Psoas muscle (tissue), 8 donors: Measurements from ENCODE around the gene DNHD1. TPM values are rescaled to one million over a fixed set of nuclear protein-coding genes. Genes with fewer than 3 reads are reported as not detected.

Experiments
- ATAC-seq, 4 donors: fragments of 200-7000 bp; cut with Tn5 transposase; one replicate each; pipeline ENCODE4 v1.9.1; 2020; ENCODE audit warnings: moderate library complexity in 3 of 4, mild to moderate bottlenecking in 2 of 4
- DNase-seq, 2 donors: peaks; one replicate each; pipeline ENCODE4 v3.0.0-alpha.2; 2020
- H3K27ac ChIP-seq: fragments of 200-600 bp; one replicate; pipeline ENCODE4 v1.8.0; 2022
- H3K27me3 ChIP-seq, 3 donors: fragments of 200-600 bp in 1 of 3; one replicate each; pipeline versions ENCODE4 v1.6.1 to v1.8.0; 2013 to 2022; ENCODE audit warnings: low read length in 2 of 3, mild to moderate bottlenecking in 2 of 3, moderate library complexity in 1 of 3; ENCODE audit not compliant: insufficient read depth in 3 of 3
- H3K36me3 ChIP-seq, 2 donors: fragments of 200-600 bp in 1 of 2; one replicate each; pipeline versions ENCODE4 v1.6.1 to v1.8.0; 2013 to 2022; ENCODE audit warnings: low read depth in 1 of 2, mild to moderate bottlenecking in 1 of 2, moderate library complexity in 1 of 2; ENCODE audit not compliant: insufficient read depth in 1 of 2
- H3K4me1 ChIP-seq: fragments of 200-600 bp; one replicate; pipeline ENCODE4 v1.8.0; 2022
- H3K4me3 ChIP-seq: fragments of 200-600 bp; one replicate; pipeline ENCODE4 v1.8.0; 2022; ENCODE audit warnings: mild to moderate bottlenecking
- H3K9me3 ChIP-seq: fragments of 200-600 bp; one replicate; pipeline ENCODE4 v1.8.0; 2022
- WGBS, 3 donors: extraction: QIAGEN DNeasy Blood & Tissue Kit; methylation state at CpG; one replicate each; pipeline versions ENCODE4 v1.1.6 to v1.1.7; 2013; 5-methylcytosine and 5-hydroxymethylcytosine counted together
- intact Hi-C, 2 donors: fragments of 100-400 bp; cut with DNase I; formaldehyde crosslinking; loops; one replicate each; pipeline versions ENCODE4 v1.11.0 to v1.14.2; 2022
- polyA plus RNA-seq, 3 donors: library from polyadenylated mRNA; stranded (reverse); fragments of 200-250 nt; gene quantifications; one replicate each; pipeline ENCODE4 v1.2.3, GENCODE V29; 2013
- total RNA-seq, 4 donors: library from RNA; stranded (reverse); fragmentation: NEBNext Ultra II Directional in 2 of 4; extraction: Animal tissue kit (Norgen Biotek cat#: 25700) in 2 of 4; gene quantifications; one replicate each; pipeline versions ENCODE4 v1.2.1 to v1.2.4, GENCODE V29; 2021 to 2023
- TF ChIP-seq, protein P1 (sequence below): fragments of 200-600 bp; IDR thresholded peaks from one replicate; pipeline ENCODE4 v1.8.0; 2022; ENCODE audit warnings: antibody characterized with exemption
- donor health status: healthy with polysubstance abuse.
- donor health status: DM: no; HTN: no; CAD: no; lungs with moderate emphysema.
- donor health status: Bipolar disorder and iron deficiency.
- donor health status: healthy.
- donor health status: DM: yes; HTN: yes; CAD: no.
- donor health status: DM: no; HTN: no; CAD: no.
- donor health status: DM: no; HTN: no; CAD: no.
- donor health status: DM: yes; HTN: yes; CAD: no.

DNHD1 gene
- total and polyA plus RNA-seq, 7 donors = 2.0 to 9.0 (median 3.4) TPM

DNA sequence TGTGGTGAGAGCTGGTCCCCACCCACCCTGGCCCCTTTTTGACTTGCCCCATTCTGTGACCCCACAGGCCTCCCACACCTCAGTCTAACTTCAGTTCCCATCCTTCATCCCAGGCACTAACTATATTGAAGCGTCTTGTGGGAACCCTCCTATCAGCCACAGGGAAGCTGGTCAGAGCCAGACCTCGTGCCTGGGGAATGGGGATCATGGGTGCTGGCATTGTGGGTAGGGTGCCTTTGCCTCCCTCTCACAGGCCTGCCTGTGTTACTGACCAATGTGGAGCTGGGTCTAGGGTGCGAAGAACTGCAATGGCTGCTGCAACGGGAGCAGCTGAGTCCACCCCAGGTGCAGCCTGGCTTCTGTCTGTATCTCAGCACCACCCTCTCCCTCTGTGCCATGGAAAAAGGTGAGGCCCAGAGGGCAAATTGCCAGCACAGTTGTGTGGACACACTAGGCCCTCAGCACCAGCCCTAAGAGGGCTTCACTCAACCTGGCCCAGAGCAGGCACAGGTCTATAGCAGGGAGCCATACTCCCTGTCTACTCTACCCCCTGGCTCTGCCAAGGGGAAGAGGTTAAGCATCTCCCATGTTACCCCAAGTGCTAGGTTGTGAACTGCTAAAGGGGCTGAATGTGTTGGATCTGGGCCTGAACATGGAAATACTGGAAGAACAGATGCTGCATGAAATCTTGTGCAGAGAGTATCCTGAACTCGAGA lies 69.1 kb downstream of the DNHD1 start:
- Histone ChIP-seq H3K4me3 (no peak overlapping the region), H3K4me1 (peaks cover 21% of the 10 kb centered on the region), H3K27ac (peak overlapping the region; percentile 79), H3K36me3 (peaks cover 0 to 21% of the 10 kb centered on the region in 2 donors), H3K9me3 (no peaks in the 10 kb centered on the region), H3K27me3 (no peaks in the 10 kb centered on the region)
- TF ChIP-seq, protein P1, sequence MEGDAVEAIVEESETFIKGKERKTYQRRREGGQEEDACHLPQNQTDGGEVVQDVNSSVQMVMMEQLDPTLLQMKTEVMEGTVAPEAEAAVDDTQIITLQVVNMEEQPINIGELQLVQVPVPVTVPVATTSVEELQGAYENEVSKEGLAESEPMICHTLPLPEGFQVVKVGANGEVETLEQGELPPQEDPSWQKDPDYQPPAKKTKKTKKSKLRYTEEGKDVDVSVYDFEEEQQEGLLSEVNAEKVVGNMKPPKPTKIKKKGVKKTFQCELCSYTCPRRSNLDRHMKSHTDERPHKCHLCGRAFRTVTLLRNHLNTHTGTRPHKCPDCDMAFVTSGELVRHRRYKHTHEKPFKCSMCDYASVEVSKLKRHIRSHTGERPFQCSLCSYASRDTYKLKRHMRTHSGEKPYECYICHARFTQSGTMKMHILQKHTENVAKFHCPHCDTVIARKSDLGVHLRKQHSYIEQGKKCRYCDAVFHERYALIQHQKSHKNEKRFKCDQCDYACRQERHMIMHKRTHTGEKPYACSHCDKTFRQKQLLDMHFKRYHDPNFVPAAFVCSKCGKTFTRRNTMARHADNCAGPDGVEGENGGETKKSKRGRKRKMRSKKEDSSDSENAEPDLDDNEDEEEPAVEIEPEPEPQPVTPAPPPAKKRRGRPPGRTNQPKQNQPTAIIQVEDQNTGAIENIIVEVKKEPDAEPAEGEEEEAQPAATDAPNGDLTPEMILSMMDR = no peak
- 92 to 98% (median 94%) methylated on average over 5 of the region's 5 CpGs for WGBS, 3 donors
- intact Hi-C loops = no loop called here
- DNase-seq (no peak), ATAC-seq (no peak)

GRCh38 chr11:6566704-6567370 lies 69.8 kb downstream of the DNHD1 start:
- DNase-seq (peak; percentile 46 to 70), ATAC-seq (peak; percentile 62 to 73 (median 66))
- 51 to 65% (median 53%) methylated on average over 13 of the region's 13 CpGs for WGBS, 3 donors
- Histone ChIP-seq H3K4me3 (no peak overlapping the region), H3K4me1 (peaks cover 21% of the 10 kb centered on the region), H3K27ac (peak overlapping the region; percentile 79), H3K27me3 (no peaks in the 10 kb centered on the region), H3K36me3 (peaks cover 0 to 21% of the 10 kb centered on the region in 2 donors), H3K9me3 (no peaks in the 10 kb centered on the region)
- intact Hi-C loops = no loop called here
- TF ChIP-seq, protein P1 = no peak

- WGBS, 3 donors = 39 to 46% (median 39%) methylated on average over 7 of the region's 7 CpGs
- H3K27me3 ChIP-seq = no peaks in the 10 kb centered on the region
- intact Hi-C loops = no loop called here
- H3K4me3 ChIP-seq = no peak overlapping the region
- TF ChIP-seq, protein P1 = no peak
- peaks cover 0 to 21% of the 10 kb centered on the region in 2 donors for H3K36me3 ChIP-seq
- DNase-seq (no peak), ATAC-seq (peak in 2 of 4 donors; percentile 13 to 33)
- no peaks in the 10 kb centered on the region for H3K9me3 ChIP-seq
- peak overlapping the region; percentile 79 for H3K27ac ChIP-seq
- peaks cover 21% of the 10 kb centered on the region for H3K4me1 ChIP-seq
Observed at GRCh38 chr11:6567371-6567745, 70.3 kb downstream of the DNHD1 start.

GRCh38 chr11:6568191-6568918 lies 71.3 kb downstream of the DNHD1 start:
- Histone ChIP-seq H3K4me1 (peaks cover 21% of the 10 kb centered on the region), H3K9me3 (no peaks in the 10 kb centered on the region), H3K27me3 (no peaks in the 10 kb centered on the region), H3K4me3 (no peak overlapping the region), H3K36me3 (peaks cover 0 to 15% of the 10 kb centered on the region in 2 donors), H3K27ac (peak overlapping the region; percentile 79)
- TF ChIP-seq, protein P1 = no peak
- intact Hi-C loops = no loop called here
- ATAC-seq = peak in 3 of 4 donors; percentile 17 to 38 (median 28)
- 48 to 53% (median 52%) methylated on average over 4 of the region's 4 CpGs for WGBS, 3 donors
- DNase-seq = peak in 1 of 2 donors; percentile 66
